ENCODE measurements around the gene DIPK1B. TPM values are rescaled to one million over a fixed set of nuclear protein-coding genes. Genes with fewer than 3 reads are reported as not detected.
A peak's percentile ranks its signal among the peaks of the same experiment; 100 is the strongest.

The DIPK1B gene
- total RNA-seq, 1 experiment from 2014 or later = 45.4 TPM

GRCh38 chr9:136662656-136663581 is 49.5 kb upstream of the DIPK1B start, which contains the start of gene EGFL7:
EGFL7 (plus strand) TSS chr9:136662916; CDS start chr9:136668283, 5,367 bp downstream.
- Mint-ChIP-seq H3K4me1 (peaks cover 3% of the 10 kb centered on the region; the same call in 1 of the 2 replicates), H3K27me3 (ENCODE audit: low read depth) (no peaks in the 10 kb centered on the region; the same call in 1 of the 2 replicates), H3K4me3 (no peak within 1 kb of the TSS), H3K9me3 (no peaks in the 10 kb centered on the region), H3K36me3 (no peaks in the 10 kb centered on the region), H3K27ac (no peak within 1 kb of the TSS)
- no peak for TF ChIP-seq ERG (CRISPR knock-in tag; IDR thresholded peaks at IDR 0.05)
- TF ChIP-seq PRRX2 (CRISPR knock-in tag; IDR thresholded peaks at IDR 0.05) = no peak
- TF ChIP-seq FOXP4 (CRISPR knock-in tag; IDR thresholded peaks at IDR 0.05) = no peak
- no peak for TF ChIP-seq MAX (CRISPR knock-in tag; IDR thresholded peaks at IDR 0.05)
- TF ChIP-seq GTF2I (CRISPR knock-in tag; conservative IDR thresholded peaks at IDR 0.05) = no peak
- TF ChIP-seq TP53 (CRISPR knock-in tag; IDR thresholded peaks at IDR 0.05) = no peak
- no peak for TF ChIP-seq ATF2 (CRISPR knock-in tag; IDR thresholded peaks at IDR 0.05; ENCODE audit: borderline replicate concordance, low read depth)
- DNase-seq (ENCODE audit: low spot score) = no peak
- ChIA-PET POLR2A (no interaction called here), CTCF (interaction anchor here (2.4 to 2.7 kb wide), 2 partner anchors 9 to 18 kb away, joined by 11 to 16 read pairs; no protein-coding TSS in a partner anchor)
- no peak for ATAC-seq

- POLR2A ChIA-PET = no interaction called here
- Mint-ChIP-seq H3K27me3 (ENCODE audit: low read depth) (no peaks in the 10 kb centered on the region; the same call in 1 of the 2 replicates), H3K9me3 (no peaks in the 10 kb centered on the region), H3K4me1 (peaks cover 3% of the 10 kb centered on the region; the same call in 1 of the 2 replicates), H3K27ac (no peak overlapping the region), H3K36me3 (no peaks in the 10 kb centered on the region), H3K4me3 (peak overlapping the region; percentile 74)
- no peak for ATAC-seq
- DNase-seq (ENCODE audit: low spot score) = no peak
- no peak for TF ChIP-seq ATF2 (CRISPR knock-in tag; IDR thresholded peaks at IDR 0.05; ENCODE audit: borderline replicate concordance, low read depth)
- TF ChIP-seq CDX4 (CRISPR knock-in tag; IDR thresholded peaks at IDR 0.05; ENCODE audit: borderline replicate concordance) = 0 out of 2 replicates have a peak, but pooled peaks have one; percentile 21
- no peak for TF ChIP-seq TEAD1 (CRISPR knock-in tag; IDR thresholded peaks at IDR 0.05)
- CTCF ChIA-PET = interaction anchor here (0.9 to 2.7 kb wide), 5 partner anchors 12 to 35 kb away, joined by 3 to 11 read pairs (median 4); partner anchors contain the start of gene AGPAT2
Observed at GRCh38 chr9:136664000-136664915, 48.1 kb upstream of the DIPK1B start.
